Umbilical cord (tissue), 2 donors: ENCODE measurements around the gene ROBO1. TPM values are rescaled to one million over a fixed set of nuclear protein-coding genes. Genes with fewer than 3 reads are reported as not detected.
"Not testable (repeated sequence)": the region's sequence is repeated elsewhere in the genome, so short reads cannot be mapped to it uniquely, and the experiment has no call there.

Experiments
- DNase-seq: peaks from one replicate; pipeline ENCODE4 v3.0.0-alpha.2; 2015; ENCODE audit warnings: low spot score
- total RNA-seq: library from RNA; depleted of rRNA; stranded (reverse); fragments of >200 nt; gene quantifications from one replicate; pipeline ENCODE4 v1.2.3, GENCODE V29; 2014; ENCODE audit warnings: low replicate concordance; ENCODE audit not compliant: insufficient read depth

ROBO1 gene
- total RNA-seq: 27.9 TPM

GRCh38 chr3:79767905-79768267, at the start of gene ROBO1:
Gene ROBO1, minus strand, starts transcription at chr3:79767998.
- DNase-seq: peak; percentile 52

- DNase-seq: no peak
These were observed 49.4 kb upstream of the ROBO1 start for GRCh38 chr3:79817224-79817623.

- no peak for DNase-seq
These were observed 47.7 kb upstream of the ROBO1 start for GRCh38 chr3:79815478-79815877.

- no peak for DNase-seq
These were observed 42.8 kb upstream of the ROBO1 start for GRCh38 chr3:79810581-79810980.

GRCh38 chr3:79810092-79810491, 42.3 kb upstream of the ROBO1 start:
- no peak for DNase-seq

- DNase-seq: no peak
These were observed 41.3 kb upstream of the ROBO1 start for GRCh38 chr3:79809106-79809505.

- DNase-seq: no peak
These were observed 40.7 kb upstream of the ROBO1 start for GRCh38 chr3:79808515-79808914.

- DNase-seq: not testable (repeated sequence)
These were observed 22.4 kb upstream of the ROBO1 start for GRCh38 chr3:79790177-79790576.

GRCh38 chr3:79773291-79773690, 5.5 kb upstream of the ROBO1 start:
- no peak for DNase-seq

- no peak for DNase-seq
These were observed 1.4 kb upstream of the ROBO1 start for GRCh38 chr3:79769229-79769628.

- peak; percentile 37 for DNase-seq
These were observed 449 bp downstream of the ROBO1 start for GRCh38 chr3:79767194-79767904.

GRCh38 chr3:79766496-79767193, 1.2 kb downstream of the ROBO1 start:
- DNase-seq: peak; percentile 18

- no peak for DNase-seq
These were observed 1.9 kb downstream of the ROBO1 start for GRCh38 chr3:79765911-79766310.

- DNase-seq: no peak
These were observed 6.4 kb downstream of the ROBO1 start for GRCh38 chr3:79761441-79761840.

GRCh38 chr3:79751703-79752102, 16.1 kb downstream of the ROBO1 start:
- no peak for DNase-seq

GRCh38 chr3:79737530-79737929, 30.3 kb downstream of the ROBO1 start:
- DNase-seq: no peak

GRCh38 chr3:79729096-79729495, 38.7 kb downstream of the ROBO1 start:
- DNase-seq: peak; percentile 90

GRCh38 chr3:79726786-79727185, 41.0 kb downstream of the ROBO1 start:
- no peak for DNase-seq

GRCh38 chr3:79724206-79724605, 43.6 kb downstream of the ROBO1 start:
- DNase-seq: no peak

- DNase-seq: no peak
These were observed 77.7 kb downstream of the ROBO1 start for GRCh38 chr3:79690072-79690471.

GRCh38 chr3:79685108-79685507, 82.7 kb downstream of the ROBO1 start:
- DNase-seq: no peak

- no peak for DNase-seq
These were observed 83.8 kb downstream of the ROBO1 start for GRCh38 chr3:79684041-79684440.

GRCh38 chr3:79672731-79673130, 95.1 kb downstream of the ROBO1 start:
- no peak for DNase-seq
